ENCODE data around the gene MYO1E. TPM values are rescaled to one million over a fixed set of nuclear protein-coding genes. Genes with fewer than 3 reads are reported as not detected.

Gene MYO1E
- total and polyA plus RNA-seq, 2 of the 8 experiments (the other 6 are each of a cell fraction or from before 2014, with no cell fraction given) = 19.6 to 142 TPM

GRCh38 chr15:59371458-59372351, 966 bp downstream of the MYO1E start (continued):
- no peak for TF ChIP-seq RBBP5 (IDR thresholded peaks at IDR 0.05; ENCODE audit: borderline replicate concordance, low read depth, low read length)
- no peak for TF ChIP-seq SP1 (IDR thresholded peaks at IDR 0.05; ENCODE audit: low read depth, low read length)
- peak; percentile 77; the same call in 1 of the 2 replicates for TF ChIP-seq EGR1 (IDR thresholded peaks at IDR 0.05; ENCODE audit: borderline replicate concordance, low read depth, low read length)
- TF ChIP-seq BCL11A (IDR thresholded peaks at IDR 0.05; ENCODE audit: low read depth in 2 of 2, low read length in 2 of 2) = no peak
- no peak for TF ChIP-seq ATF2 (IDR thresholded peaks at IDR 0.05; ENCODE audit: low read length)
- TF ChIP-seq CHD7 (IDR thresholded peaks at IDR 0.05; ENCODE audit: insufficient replicate concordance, low read length) = no peak
- TF ChIP-seq ZNF274 (IDR thresholded peaks at IDR 0.05; ENCODE audit: borderline replicate concordance, extremely low read depth, low read length) = no peak
- no peak for TF ChIP-seq TEAD4 (IDR thresholded peaks at IDR 0.05; ENCODE audit: low read depth, low read length)
